Stomach (tissue), 4 donors: ENCODE data around the gene RGS7.

Experiments used
- CTCF ChIP-seq, 7 experiments: fragments of 450-650 bp in 4 of 7; fragments of 200-600 bp in 3 of 7; sonication (generic) in 3 of 7; IDR thresholded peaks; one replicate each; pipeline ENCODE4 v1.5.1; 2016 to 2019; ENCODE audit warnings: antibody characterized with exemption in 7 of 7, control low read depth in 2 of 7, mild to moderate bottlenecking in 1 of 7
- EP300 ChIP-seq: sonication (generic); formaldehyde crosslinking; IDR thresholded peaks from one replicate; pipeline ENCODE4 v1.6.1; 2017; ENCODE audit warnings: antibody characterized with exemption
- POLR2A ChIP-seq, 4 donors: fragments of 450-650 bp; IDR thresholded peaks; one replicate each; pipeline ENCODE4 v1.6.1; 2016; ENCODE audit warnings: antibody characterized with exemption in 4 of 4, control low read depth in 2 of 4, mild to moderate bottlenecking in 1 of 4, moderate library complexity in 1 of 4

GRCh38 chr1:240843798-240844197 is 513.2 kb downstream of the RGS7 start:
- no peak for TF ChIP-seq POLR2A (IDR thresholded peaks at IDR 0.05)
- no peak for TF ChIP-seq CTCF (IDR thresholded peaks at IDR 0.05)
- no peak for TF ChIP-seq EP300
